GM21825 (cell line): ENCODE measurements around the gene FAM163A.
"Not testable (repeated sequence)": the region's sequence is repeated elsewhere in the genome, so short reads cannot be mapped to it uniquely, and the experiment has no call there.

ENCODE experiments used
- ATAC-seq: cut with Tn5 transposase; IDR thresholded peaks from one replicate; pipeline ENCODE4 v1.9.1; 2021; ENCODE audit warnings: mild to moderate bottlenecking, moderate library complexity; ENCODE audit not compliant: unreplicated experiment

FAM163A gene

DNA sequence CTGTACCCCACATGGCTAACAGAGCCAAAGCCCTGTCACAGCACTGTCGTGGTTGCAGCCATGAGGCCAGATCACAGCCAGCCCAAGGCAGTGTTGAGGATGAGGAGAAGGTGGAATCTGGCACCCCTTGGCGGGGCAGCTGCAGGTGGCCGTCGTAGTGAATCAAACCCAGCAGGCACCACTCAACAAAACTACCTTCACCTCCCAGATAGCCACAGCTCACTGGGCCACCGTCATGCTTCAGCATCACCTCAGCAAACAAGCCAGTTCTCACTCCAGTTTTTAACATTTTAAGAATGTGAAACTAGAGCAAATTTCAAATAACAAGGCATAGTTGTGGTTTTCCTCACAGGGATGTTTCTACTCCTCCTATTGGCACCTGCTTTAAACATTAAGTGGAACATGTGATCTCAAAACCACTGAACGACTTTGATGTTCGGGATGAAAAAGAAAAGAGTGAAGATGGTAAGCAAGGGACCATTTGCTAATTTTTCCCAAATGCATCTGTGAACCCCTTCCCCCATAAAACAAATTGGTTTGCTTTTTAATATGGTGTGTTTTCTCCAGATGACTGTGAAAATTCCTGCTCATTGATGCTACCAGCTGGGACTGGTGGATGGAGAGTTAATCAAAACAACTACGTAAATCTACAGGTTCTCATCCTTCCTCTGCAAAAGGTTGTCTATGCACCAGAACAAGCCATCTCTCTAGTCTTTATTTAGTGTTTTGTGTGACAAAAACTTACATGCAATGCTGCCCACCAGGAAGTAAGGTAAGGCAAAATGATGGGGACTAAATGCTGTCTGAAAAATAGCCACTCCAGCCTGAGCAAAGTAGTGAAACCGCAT, 89.0 kb downstream of the FAM163A start:
- ATAC-seq: no peak

DNA sequence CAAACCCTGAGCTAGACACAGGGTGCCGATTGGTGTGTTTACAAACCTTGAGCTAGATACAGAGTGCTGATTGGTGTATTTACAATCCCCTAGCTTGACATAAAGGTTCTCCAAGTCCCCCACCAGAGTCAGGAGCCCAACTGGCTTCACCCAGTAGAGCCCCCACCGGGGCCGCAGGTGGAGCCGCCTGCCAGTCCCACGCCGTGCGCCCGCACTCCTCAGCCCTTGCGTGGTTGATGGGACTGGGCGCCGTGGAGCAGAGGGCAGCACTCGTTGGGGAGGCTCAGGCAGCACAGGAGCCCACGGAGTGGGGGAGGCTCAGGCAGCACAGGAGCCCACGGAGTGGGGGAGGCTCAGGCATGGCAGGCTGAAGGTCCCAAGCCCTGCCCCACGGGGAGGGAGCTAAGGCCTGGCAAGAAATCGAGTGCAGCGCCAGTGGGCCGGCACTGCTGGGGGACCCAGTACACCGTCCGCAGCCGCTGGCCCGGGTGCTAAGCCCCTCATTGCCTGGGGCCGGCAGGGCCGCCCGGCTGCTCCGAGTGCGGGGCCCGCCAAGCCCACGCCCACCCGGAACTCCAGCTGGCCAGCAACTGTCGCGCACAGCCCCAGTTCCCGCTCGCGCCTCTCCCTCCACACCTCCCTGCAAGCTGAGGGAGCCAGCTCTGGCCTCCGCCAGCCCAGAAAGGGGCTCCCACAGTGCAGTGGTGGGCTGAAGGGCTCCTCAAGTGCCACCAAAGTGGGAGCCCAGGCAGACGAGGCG, 93.8 kb downstream of the FAM163A start:
- not testable (repeated sequence) for ATAC-seq

DNA sequence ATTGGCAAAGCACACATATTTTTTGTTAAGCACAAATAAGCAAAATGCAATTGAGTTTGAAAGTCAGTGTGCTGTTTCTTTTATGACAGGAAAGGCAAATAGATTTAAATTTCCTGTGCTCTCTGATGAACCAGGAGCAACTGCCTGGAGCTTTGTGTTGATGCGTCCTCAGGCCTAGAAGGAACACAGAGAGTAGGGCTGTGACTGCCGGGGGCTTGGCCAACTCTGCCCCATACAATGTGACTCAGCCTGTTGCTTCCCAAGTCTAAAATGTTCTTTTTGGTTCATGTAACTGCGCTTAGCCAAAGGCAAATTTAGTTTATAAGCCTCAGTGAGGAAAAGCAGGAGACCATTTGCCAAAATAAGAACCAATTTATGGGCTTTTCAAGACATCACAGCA, 97.0 kb downstream of the FAM163A start:
- ATAC-seq: no peak

DNA sequence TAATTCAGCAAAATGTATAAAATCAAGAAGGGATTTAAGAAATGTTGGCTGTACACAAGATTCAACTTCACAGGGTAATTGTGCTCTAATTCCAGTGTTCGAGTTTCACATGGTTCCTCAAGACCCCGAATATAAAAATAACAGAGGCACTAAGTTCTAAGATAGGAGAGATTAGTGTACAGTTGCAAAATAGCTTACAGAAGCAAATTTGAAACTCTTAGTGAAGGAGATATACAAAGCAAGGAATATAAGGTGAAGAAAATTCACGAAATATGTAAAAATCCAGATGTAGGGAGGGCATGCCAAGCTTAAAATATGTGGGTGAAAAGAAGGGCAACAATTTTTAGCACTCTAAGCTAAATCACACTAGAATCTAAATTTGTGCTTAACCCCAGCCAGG, 105.1 kb downstream of the FAM163A start:
- ATAC-seq: no peak

DNA sequence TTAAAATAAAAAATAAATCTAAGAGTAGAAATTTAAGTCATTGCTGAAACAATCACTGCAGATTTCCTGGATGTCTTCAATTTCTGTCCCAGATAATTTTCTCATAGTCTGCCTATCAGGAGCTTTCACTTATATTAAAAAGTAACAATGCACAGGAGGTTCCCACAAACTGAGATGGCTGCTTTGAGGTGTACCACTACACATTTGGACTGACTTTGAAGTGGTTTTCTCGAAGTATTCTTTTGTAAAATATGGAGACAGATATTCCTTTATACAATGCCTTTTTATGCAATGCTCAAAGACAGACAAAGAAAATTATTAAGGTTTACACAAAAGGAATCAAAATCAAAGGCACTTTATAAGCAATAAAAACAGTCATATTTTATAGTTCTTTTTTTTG, 110.0 kb downstream of the FAM163A start:
- no peak for ATAC-seq

DNA sequence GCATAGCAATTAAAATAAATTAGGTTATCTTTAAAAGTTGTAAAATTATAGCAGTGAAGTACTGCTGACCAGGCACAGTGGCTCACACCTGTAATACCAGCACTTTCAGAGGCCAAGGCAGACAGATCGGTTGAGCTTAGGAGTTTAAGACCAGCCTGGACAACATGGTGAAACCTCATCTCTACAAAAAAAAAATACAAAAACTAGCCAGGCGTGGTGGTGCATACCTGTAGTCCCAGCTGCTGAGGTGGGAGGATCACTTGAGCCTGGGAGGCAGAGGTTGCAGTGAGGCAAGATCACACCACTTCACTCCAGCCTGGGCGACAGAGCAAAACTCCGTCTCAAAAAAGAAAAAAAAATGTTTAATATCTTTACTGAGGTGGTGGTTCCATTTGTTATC, 112.7 kb downstream of the FAM163A start:
- ATAC-seq: not testable (repeated sequence)

DNA sequence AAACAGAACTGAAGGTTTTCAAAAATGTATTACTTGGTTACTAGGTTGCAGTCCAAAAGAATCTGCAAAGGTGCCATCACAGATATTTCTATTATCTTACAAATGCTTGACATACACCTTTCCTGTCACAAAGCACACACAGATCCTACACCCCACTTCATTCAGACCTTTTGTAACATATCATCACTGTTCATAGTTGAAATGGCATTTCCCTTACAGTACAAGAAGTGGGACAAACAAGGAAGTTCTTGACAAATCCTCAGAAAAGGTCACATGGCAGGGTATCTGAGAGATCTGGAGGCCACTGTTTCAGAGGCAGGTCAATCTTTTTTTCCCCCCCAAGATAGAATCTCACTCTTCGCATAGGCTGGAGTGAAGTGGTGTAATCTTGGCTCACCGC, 113.2 kb downstream of the FAM163A start:
- no peak for ATAC-seq

DNA sequence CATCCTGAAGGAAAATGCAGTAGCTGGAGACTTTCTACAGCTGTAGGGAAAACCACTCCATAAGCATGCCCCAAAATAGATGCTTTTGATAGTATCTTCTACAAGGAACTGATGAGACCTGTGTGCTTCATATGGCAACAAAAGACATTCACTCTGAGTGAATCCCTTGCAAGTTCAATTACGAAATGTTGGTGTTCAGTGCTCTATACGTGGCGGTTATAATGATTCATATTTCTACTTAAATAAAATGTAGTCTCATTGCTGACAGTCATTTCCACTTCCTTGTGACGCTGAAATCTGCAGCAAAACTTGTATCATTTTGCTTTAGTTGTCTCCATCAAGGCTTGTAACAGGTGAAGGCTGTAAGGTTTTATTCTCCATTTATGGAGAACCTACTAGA, 113.9 kb downstream of the FAM163A start:
- ATAC-seq: no peak

DNA sequence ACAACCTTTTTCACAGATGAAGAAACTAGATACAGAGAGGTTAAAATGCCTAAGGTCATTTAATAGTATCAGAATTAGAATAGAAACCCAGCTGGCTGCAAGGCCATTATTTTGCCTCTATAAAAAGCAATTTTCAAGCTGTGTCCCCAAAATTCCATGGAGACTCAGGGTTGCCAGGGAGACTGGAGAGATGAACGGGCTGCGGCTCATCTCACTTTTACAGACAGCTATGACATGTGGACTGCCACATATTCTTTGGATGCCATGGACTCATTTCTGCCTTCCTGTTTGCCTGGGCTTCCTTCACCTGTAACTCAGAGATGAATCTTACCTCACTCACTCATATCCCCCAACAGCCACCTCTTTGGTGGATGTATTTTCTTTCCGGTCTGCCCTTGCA, 117.6 kb downstream of the FAM163A start:
- ATAC-seq: no peak

DNA sequence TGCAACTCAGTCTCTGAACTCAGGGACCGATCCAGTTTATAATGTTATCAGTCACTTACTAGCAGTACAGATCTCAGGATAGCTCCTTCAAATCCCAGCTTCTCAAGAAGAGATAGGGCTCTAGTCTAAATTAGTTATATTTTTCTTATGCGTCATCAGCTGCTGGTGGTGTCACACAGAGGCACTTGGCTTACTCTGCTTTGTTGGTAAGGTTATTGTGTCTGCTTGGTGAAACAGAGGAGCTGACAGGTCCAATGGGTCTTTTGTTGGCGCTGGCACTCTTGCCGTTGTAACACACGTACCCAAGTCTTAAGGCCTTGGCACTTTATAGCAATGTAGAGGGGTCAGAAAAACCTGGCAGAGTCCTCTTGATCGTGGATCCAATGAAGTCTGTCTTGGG, 122.3 kb downstream of the FAM163A start:
- no peak for ATAC-seq
